ENCODE data around the gene SP6.

The SP6 gene

GRCh38 chr17:47879776-47880454 is 29.0 kb upstream of the SP6 start:
- no peak for DNase-seq (ENCODE audit: low read depth in 2 of 2)

- DNase-seq (ENCODE audit: low read depth in 2 of 2), result no peak
These were observed 28.1 kb upstream of the SP6 start for GRCh38 chr17:47879028-47879585.

- DNase-seq (ENCODE audit: low read depth in 2 of 2), result no peak
These were observed 27.5 kb upstream of the SP6 start for GRCh38 chr17:47878203-47879027.

GRCh38 chr17:47877368-47878034 is 26.5 kb upstream of the SP6 start:
- DNase-seq (ENCODE audit: low read depth in 2 of 2), result no peak

GRCh38 chr17:47875011-47875985 is 24.3 kb upstream of the SP6 start:
- DNase-seq (ENCODE audit: low read depth in 2 of 2), result no peak

GRCh38 chr17:47873200-47874090 is 22.5 kb upstream of the SP6 start:
- no peak for DNase-seq (ENCODE audit: low read depth in 2 of 2)

- no peak for DNase-seq (ENCODE audit: low read depth in 2 of 2)
These were observed 21.7 kb upstream of the SP6 start for GRCh38 chr17:47872651-47873161.

- no peak for DNase-seq (ENCODE audit: low read depth in 2 of 2)
These were observed 21.2 kb upstream of the SP6 start for GRCh38 chr17:47872019-47872650.

GRCh38 chr17:47871048-47871447 is 20.1 kb upstream of the SP6 start:
- no peak for DNase-seq (ENCODE audit: low read depth in 2 of 2)

- no peak for DNase-seq (ENCODE audit: low read depth in 2 of 2)
These were observed 19.1 kb upstream of the SP6 start for GRCh38 chr17:47870056-47870455.

GRCh38 chr17:47869114-47869513 is 18.2 kb upstream of the SP6 start:
- no peak for DNase-seq (ENCODE audit: low read depth in 2 of 2)

GRCh38 chr17:47867813-47868533 is 17.0 kb upstream of the SP6 start:
- DNase-seq (ENCODE audit: low read depth in 2 of 2), result no peak

GRCh38 chr17:47866941-47867340 is 16.0 kb upstream of the SP6 start:
- no peak for DNase-seq (ENCODE audit: low read depth in 2 of 2)

GRCh38 chr17:47864791-47865216 is 13.8 kb upstream of the SP6 start:
- no peak for DNase-seq (ENCODE audit: low read depth in 2 of 2)

- DNase-seq (ENCODE audit: low read depth in 2 of 2), result peak; percentile 33 to 41
These were observed 11.9 kb upstream of the SP6 start for GRCh38 chr17:47862621-47863440.

GRCh38 chr17:47860386-47860785 is 9.4 kb upstream of the SP6 start:
- DNase-seq (ENCODE audit: low read depth in 2 of 2), result no peak

GRCh38 chr17:47857551-47858455 is 6.8 kb upstream of the SP6 start:
- DNase-seq (ENCODE audit: low read depth in 2 of 2), result no peak
